ENCODE measurements around the gene CDK5RAP2.
"Not testable (repeated sequence)": the region's sequence is repeated elsewhere in the genome, so short reads cannot be mapped to it uniquely, and the experiment has no call there.

CDK5RAP2 gene

DNA sequence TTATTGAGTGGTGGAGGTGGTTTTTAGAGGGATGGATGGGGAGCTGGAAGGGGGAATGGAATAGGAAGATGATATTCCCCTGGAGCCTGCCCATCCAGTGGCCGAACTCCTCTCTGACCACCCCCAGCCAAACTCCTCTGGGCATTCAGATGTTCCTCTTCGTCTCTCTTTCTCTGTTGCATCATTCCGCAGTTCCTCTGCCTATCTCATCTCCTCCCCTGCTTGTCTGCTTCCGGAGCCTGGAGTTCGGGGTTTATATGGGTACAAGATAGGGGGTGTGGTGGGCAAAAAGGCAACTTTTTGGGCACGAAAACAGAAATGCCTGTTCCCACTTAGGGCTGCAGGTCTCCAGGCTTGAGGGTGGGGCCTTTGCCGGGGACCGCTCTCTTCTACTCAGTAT, 12.2 kb upstream of the CDK5RAP2 start:
- no peak for DNase-seq (ENCODE audit: low read depth in 2 of 2)

DNA sequence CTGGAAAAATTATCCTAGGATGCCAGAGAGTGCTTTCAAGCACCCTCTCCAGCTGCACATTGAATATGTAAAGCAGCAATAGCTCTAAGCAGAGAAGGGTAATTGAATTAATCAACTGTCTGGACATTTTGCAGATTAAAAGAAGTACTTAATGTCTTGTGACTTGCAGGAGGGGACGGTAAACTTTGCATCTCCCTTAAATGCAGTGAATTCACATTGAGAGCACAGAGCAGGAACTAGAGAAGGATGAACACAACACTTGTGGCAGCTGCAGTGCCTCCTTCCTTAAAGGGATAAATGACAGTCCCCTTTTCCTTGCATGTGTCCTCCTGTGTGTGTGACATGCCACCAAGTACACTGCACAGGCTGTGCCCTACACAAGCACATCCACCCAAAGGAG, 7.4 kb upstream of the CDK5RAP2 start:
- DNase-seq (ENCODE audit: low read depth in 2 of 2): no peak

DNA sequence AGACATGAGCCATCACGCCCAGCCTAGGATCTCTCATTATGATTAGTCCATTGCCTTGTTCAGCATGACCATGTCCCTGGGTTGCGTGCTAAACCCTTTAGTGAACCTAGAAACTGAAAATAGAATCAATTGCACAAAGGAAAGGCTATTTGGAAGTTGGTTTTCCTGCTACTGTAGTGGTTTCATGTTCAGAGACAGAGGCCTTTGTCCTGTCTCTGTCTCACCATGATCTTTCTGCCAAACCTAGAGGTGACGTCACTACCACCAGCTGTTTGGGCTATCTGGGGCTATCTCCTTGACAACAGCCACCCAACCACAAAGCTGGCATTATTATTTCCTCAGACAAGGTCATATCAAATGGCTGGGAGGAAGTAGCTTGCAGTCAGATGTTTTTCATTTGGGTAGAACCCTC, 4.0 kb upstream of the CDK5RAP2 start:
- no peak for DNase-seq (ENCODE audit: low read depth in 2 of 2)

DNA sequence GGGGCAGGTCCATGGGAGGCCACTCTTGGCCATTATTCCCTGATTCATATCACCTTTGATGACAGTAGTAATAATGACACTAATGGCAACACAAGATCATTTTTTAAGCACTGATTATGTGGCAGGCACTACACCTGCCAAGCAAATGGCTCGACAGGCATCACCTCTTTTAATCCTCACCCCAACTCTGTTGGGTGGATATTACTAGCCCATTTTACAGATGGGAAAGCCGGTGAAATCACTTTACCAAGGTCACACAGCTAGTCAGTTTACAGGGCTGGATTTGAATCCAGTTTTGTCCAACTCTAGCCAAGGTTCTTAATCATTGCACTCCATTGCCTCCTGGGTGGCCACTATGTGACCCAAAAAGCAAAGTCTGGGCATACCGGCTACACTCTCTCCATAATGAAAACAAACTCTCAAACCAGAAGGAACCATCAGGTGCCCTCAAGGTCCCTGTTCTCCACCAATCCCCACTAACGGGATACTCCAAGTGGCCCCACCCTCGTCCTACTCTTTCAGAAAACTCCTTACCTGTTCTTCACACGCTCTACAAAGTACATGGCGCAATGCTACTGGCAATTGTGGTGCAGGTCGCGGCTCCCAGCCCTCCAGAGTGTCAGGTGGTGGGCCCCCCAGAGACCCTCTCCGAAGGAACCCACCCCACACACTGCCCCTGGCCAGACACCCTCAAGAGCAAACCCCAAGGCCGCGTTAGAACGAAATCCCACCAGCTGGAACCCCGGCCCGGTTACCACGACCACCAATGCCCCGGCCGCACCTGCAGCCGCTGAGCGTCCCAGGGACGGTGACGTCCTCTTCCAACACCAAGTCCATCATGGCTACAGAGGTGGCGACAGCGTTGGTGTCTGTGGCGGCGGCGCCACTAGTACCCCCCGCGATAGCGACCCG, 572 bp downstream of the CDK5RAP2 start:
- no peak for DNase-seq (ENCODE audit: low read depth in 2 of 2)

DNA sequence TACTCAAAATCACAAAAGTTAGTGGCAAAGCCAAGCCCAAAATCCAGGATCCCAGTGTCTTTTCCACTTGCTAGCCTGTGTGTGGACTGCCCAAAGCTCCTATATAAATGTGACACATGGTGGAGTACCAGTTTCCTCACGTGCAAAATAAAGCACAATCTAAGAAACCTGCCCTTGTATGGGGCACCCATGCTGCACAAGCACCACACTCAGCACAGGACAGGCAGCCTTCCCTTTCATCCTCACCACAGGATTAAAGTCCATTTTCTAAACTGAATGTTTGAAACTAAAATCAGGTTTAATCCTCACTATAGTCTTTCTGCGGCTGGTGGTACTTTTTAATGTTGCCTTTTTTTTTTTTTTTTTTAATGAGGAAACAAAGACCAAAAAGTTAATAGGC, 5.5 kb downstream of the CDK5RAP2 start:
- no peak for DNase-seq (ENCODE audit: low read depth in 2 of 2)

DNA sequence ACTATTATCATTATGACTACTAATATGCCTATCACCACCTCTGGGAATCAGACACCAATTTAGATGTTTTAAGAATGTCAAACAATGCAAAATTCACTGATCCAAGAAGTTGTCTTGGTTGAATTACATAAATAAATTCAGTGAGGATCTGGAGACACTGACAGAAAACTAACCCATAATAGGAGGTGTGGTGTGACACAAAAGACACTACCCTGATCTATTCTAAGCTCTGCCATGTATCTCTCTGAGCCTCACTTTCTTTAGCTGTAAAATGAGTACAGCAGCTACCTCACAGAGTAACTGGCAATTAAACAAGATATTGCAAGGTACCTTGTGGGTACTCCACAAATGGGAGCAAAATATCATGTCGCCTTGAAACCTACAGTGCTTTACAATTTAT, 7.5 kb downstream of the CDK5RAP2 start:
- no peak for DNase-seq (ENCODE audit: low read depth in 2 of 2)

DNA sequence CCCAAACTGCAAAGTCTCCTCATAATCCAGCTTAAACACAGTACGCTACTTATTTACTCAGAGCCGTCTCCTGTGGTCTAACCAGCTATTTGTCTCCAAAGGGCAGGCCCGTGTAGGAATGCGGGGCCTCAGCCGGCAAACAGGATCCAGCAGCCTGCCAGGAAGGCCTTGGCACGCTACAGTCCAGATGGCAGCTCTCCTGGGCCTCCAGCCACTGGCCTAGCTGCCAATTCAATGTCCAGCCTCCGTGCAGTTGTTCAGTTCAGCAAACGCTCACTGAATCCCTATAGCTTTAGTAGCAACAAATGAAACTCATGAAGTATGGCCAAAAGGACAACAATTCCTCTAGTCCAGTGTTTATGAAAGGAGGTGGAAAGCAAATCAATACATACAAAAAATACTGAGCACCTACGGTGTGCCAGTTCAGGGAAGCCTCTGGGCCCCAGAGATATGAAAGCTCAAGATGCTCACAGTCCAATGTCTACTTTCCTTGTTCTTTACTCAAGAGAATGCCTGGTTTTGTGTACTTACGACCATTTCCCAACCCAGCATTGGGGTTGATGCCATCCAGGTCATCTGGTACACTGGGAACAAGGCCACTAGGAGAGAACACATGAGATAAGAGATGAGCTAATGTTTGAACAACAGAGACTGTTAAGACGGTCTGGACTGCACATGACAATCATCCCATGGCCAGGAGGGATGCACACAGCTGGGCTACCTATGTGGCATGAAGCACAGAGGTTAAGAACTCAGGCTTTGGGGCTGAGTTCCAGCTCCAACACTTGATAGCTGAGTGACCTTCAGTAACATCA, 8.3 kb downstream of the CDK5RAP2 start:
- no peak for DNase-seq (ENCODE audit: low read depth in 2 of 2)

DNA sequence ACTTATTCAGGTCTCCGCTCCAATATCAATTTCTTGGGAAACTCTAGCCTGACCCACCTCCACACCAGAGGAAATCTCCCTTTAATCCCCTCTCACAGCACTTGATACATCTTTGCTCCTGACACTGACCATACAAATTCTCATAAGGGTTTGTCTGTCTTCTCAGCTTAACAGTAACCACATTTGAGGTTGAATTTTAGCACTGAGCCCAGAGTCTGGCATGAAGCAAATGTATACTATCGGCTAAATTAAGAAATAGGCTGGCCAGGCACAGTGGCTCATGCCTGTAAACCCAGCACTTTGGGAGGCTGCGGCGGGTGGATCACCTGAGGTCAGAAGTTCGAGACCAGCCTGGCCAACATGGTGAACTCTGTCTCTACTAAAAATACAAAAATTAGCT, 9.7 kb downstream of the CDK5RAP2 start:
- DNase-seq (ENCODE audit: low read depth in 2 of 2): no peak

DNA sequence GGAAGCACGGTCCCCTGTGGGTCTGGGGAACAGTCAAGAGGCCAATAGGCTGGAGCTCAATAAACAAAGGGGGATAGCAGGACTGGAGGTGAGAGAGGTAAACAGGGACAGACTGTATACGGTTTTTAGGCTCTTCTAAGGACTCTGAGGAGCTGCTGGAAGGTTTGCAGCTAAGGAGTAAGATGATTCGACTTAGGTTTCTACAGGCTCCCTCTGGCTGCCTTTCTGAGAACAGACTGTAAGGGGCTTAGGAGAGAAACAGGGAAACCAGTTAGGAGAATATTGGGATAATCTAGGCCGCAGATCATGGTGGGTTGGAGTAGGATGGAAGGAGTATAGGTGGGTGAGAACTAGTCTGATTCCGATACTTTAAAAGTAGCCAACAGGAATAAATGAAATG, 10.4 kb downstream of the CDK5RAP2 start:
- DNase-seq (ENCODE audit: low read depth in 2 of 2): no peak

DNA sequence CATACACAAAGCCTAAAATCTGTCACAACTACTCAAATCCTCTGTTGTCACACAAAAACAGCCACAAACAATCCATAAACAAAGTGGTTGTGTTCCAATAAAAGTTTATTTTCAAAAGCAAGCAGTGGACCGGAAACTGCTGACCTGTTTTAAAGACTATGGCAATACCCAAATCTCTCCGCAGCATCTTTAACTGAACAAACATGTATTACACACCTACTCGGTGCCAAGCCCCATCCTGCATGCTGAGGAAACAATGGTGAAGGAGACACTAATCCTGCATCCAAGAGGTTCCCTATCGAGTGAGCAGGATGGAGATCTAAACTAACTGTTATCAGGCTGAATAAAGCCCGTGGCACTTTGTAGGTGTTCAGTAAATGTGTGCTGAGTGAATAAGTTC, 11.2 kb downstream of the CDK5RAP2 start:
- DNase-seq (ENCODE audit: low read depth in 2 of 2): no peak

DNA sequence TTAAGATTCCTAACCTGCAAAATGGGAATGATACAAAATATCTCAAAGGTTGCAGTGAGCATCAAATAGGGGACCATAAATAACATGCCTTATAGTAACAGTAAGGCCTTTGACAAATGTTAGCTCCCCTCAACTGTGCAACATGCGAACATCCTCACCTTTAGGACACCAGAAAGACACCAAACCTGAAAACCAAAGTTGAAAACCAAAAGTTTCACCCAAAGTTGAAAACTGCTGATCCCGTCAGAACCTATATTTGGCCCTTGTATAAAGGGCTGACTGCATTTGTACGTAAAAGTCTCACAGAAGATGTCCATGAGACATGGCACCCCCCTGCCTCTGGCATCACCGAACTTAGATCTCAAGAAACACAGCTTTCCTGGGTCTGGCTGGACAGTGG, 12.1 kb downstream of the CDK5RAP2 start:
- DNase-seq (ENCODE audit: low read depth in 2 of 2): no peak

DNA sequence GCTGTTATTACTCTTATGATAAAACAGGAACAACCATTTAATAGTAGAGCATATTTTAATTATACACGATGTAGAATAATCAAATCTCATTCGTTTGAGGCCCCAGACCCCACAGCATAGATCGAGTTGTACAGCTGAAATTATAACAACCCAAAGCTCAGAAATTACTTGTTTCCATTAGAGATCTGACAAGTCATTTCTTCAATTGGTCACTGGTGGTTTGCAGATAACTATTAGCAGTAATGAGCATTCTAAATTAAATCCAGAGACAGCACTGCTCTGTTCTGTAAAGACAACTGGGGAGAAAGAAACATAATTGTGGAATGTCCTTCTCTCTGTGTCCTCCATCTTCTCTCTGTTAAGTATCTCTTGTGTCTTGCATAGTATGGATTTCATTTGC, 12.9 kb downstream of the CDK5RAP2 start:
- no peak for DNase-seq (ENCODE audit: low read depth in 2 of 2)

DNA sequence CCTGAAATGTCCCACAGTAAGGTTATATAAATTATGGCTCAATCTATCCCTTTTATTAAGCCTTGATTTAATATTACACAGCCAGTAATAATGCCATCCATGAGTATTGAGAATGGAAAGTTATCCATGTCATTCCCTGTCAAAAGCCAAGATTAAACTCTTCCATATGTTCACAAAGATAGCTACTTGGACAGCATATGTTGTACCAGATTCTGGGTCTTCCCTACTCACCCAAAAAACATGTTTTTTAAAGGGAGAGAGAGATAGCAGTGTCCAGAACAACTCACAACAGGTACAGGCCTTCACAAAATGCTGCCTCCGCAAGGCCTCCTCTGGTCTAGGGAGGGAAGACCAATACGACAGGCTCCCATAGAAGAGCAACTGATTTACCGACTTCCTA, 15.4 kb downstream of the CDK5RAP2 start:
- DNase-seq (ENCODE audit: low read depth in 2 of 2): no peak

DNA sequence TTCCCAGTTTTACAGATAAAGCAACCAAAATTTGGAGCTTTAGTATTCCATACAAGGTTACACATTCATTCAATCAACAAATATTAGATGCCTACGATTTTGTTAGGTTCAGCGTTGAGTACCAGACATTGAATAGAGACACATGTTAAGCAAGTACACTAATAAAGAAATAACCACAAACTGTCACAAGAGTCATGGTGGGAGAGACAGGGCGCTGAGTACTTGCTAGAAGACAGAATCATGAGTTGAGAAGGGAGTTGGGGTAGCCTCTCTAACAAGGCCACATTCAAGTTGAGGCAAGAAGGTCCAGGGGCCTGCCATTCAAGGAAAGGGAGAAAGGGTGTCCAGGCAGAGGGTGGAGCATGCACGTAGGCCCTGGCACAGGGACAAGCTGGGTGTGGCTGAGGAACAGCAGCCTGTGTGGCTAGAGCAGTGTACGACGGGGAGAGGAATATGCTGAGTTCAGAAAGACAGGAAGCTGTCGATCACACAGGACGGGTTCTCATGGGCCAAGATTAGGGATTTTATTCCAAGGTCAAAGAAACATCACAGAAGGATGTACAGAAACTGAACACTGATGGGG, 17.0 kb downstream of the CDK5RAP2 start:
- DNase-seq (ENCODE audit: low read depth in 2 of 2): no peak

DNA sequence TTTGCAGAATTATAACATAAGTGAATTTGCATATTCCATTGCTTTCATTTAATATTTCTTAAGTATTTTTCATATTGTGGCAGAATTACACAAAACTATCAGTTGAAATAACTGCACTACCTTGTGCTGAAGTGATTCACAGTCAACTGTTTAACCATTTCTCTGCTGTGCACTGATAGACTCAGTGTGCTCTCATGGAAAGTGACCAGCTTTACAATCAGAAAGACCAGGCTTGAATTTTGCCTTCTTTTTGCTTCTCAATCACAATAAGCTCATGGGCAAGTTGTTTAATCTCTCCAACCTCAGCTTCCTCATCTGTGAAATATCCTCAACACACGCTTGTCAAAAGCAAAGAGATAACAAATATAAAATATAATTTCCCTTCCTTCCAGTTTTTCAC, 18.3 kb downstream of the CDK5RAP2 start:
- no peak for DNase-seq (ENCODE audit: low read depth in 2 of 2)

DNA sequence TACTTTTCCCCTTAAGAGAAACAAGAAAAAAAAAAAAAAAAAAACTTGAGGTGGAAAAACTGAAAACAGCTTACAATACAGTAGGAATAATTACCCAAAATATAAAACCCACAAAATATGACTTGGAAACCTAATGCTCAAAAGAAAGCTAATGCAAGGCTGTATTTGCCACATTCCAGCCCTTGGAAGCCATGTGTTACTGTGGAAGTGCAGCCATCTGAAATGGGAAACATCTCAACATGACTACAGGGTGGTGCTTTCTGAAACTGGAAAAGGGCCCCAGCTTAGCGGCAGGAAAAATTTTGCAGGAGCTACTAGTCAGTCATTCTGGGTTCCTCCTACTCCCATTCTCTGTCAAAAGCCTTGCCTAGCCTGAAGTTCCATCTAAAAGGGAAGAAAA, 20.4 kb downstream of the CDK5RAP2 start:
- DNase-seq (ENCODE audit: low read depth in 2 of 2): no peak

DNA sequence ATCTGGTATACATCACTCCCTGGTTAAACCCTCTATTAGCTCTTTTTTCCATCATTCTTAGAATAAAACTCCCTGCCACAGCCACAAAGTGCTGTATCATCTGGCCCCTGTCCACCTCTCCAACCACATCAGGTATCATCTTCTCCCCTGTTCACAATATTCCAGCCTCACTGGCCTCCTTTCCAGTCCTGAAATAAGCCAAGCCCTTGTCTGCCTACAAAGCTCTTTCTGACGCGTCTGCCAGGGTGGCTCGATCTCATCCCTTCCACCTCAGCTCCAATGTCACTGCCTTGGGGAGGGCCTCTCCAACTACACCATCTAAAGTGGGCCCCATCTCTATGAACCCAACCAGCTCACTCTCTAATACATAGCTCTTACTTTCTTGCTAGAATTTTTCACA, 21.5 kb downstream of the CDK5RAP2 start:
- no peak for DNase-seq (ENCODE audit: low read depth in 2 of 2)

DNA sequence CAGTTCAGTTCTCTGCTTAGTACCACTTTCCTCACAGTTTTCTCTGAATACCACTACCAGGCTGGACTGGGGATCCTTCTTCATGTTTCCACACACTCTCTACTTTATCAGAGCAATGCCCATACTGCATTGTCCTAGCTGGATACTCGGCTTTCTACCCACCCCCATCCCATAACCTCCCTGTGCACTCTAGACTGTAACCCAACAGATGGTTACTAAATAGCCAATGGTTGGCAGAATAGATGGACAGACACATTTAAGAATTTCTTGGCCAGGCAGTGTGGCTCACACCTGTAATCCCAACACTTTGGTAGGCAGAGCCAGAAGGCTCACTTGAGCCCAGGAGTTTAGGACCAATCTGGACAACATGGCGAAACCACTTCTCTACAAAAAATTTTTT, 22.8 kb downstream of the CDK5RAP2 start:
- no peak for DNase-seq (ENCODE audit: low read depth in 2 of 2)

DNA sequence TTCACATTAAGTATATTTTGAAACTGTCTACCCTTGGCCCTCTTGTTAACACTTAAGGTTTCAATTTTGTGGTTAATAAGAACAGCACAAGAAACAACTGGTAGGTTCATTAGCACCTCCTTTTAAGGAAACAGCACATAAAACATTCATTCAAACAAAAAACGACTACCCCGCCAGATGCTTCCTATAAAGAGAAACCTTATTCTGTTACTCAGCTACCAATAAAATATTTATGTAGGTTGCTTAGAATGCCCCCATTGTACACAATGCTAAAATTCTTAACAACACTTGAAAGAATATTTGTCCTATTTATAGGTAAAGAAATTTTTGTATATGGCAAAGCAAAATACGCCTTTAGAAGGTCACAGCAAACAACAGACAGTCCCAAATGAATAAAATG, 23.2 kb downstream of the CDK5RAP2 start:
- no peak for DNase-seq (ENCODE audit: low read depth in 2 of 2)

DNA sequence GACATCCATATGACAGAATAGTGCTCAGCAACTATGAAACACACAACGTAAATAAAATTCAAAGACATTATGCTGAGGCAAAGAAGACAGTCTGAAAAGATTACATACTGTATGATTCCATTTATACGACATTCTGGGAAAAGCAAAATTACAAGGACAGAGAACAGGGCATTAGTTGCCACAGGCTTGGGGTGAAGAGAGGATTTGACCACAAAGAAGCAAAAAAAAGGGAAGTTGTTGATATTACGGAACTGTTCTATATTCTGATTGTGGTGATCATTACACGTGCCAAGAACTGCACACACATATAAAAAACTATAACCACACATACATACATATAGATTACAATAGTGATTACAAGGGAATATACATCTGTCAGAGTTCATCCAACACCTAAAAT, 24.1 kb downstream of the CDK5RAP2 start:
- no peak for DNase-seq (ENCODE audit: low read depth in 2 of 2)

DNA sequence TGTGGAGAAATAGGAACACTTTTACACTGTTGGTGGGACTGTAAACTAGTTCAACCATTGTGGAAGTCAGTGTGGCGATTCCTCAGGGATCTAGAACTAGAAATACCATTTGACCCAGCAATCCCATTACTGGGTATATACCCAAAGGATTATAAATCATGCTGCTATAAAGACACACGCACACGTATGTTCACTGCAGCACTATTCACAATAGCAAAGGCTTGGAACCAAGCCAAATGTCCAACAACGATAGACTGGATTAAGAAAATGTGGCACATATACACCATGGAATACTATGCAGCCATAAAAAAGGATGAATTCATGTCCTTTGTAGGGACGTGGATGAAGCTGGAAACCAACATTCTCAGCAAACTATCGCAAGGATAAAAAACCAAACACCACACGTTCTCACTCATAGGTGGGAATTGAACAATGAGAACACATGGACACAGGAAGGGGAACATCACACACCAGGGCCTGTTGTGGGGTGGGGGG, 27.7 kb downstream of the CDK5RAP2 start:
- DNase-seq (ENCODE audit: low read depth in 2 of 2): not testable (repeated sequence)

DNA sequence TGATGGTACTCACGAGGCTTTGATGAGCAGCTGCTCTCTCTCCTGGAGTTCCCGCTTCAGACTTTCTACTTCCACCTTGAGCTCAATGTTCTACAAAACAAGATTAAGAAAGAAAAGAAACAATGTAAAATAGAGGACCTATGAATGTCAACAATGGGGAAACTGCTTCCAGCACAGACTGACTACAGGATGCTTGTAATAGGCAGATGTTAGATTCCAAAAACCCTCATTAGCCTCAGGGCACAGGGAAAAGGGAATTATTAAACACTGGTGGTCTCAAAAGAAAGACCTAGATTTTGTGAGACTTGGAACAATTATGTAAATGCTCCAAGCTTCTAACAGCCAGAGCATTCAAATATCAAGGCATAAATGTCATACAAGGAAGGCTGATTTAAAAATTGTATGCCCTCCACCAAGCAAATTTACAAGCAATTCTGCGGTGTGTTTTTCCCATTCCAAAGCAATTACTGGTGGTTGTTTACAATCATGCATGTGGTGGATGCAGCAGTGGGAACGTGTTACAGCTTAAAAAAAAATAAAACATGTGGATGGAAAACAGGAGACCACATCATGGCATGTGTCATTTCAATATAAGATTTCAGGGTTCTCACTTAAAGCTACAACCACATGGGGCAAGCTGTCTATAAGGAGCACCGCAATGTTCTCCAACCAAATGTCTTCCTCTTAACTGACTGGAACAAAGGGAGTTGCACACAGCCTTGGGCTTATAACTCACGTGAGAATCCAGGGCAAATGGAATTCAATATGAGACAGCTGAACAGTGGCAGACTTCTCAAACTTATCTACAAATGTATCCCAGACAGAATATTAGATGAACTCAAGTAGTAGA, 34.0 kb downstream of the CDK5RAP2 start:
- no peak for DNase-seq (ENCODE audit: low read depth in 2 of 2)

Measured in stimulated activated CD8-positive, alpha-beta memory T cell treated with anti-CD3 and anti-CD28 coated beads, Interleukin-2, amount 100 ng/mL, for 48 hours (primary cell).